HUES64 (cell line): Measurements from ENCODE around the gene AKT3.

Experiments
- H3K27ac ChIP-seq: 2 replicates; pipeline ENCODE4 v1.7.0; 2013; ENCODE audit warnings: low read depth, low read length, inconsistent platforms
- H3K27me3 ChIP-seq: 2 replicates; pipeline ENCODE4 v1.6.1; 2013; ENCODE audit warnings: mild to moderate bottlenecking, low read length; ENCODE audit not compliant: insufficient read depth
- H3K36me3 ChIP-seq: 2 replicates; pipeline ENCODE4 v1.6.1; 2013; ENCODE audit warnings: mild to moderate bottlenecking, low read length; ENCODE audit not compliant: insufficient read depth
- H3K4me1 ChIP-seq: 2 replicates; pipeline ENCODE4 v1.6.1; 2013; ENCODE audit warnings: mild to moderate bottlenecking, low read length, moderate library complexity; ENCODE audit not compliant: insufficient read depth
- H3K4me3 ChIP-seq: 2 replicates; pipeline ENCODE4 v1.5.1; 2013; ENCODE audit warnings: mild to moderate bottlenecking, low read length, moderate library complexity
- H3K9ac ChIP-seq: 2 replicates; pipeline ENCODE4 v1.6.1; 2013; ENCODE audit warnings: mild to moderate bottlenecking, low read depth, low read length
- H3K9me3 ChIP-seq: 2 replicates; pipeline ENCODE4 v1.6.1; 2013; ENCODE audit warnings: low read depth, low read length; ENCODE audit not compliant: insufficient read depth
- WGBS: fragments of 150-250, 120-280 bp; methylation state at CpG from one replicate; pipeline ENCODE4 v1.1.7; 2013; ENCODE audit warnings: missing lambda C conversion rate; 5-methylcytosine and 5-hydroxymethylcytosine counted together

AKT3 gene

GRCh38 chr1:243447844-243448243 is 402.2 kb downstream of the AKT3 start:
- H3K9me3 ChIP-seq, result no peaks in the 10 kb centered on the region
- no peak overlapping the region for H3K4me3 ChIP-seq
- no peaks in the 10 kb centered on the region for H3K36me3 ChIP-seq
- WGBS, result 84% methylated on average over 4 of the region's 4 CpGs
- H3K27ac ChIP-seq, result no peak overlapping the region
- H3K4me1 ChIP-seq, result 0 out of 2 replicates have a peak, but pooled peaks cover 4% of the 10 kb centered on the region
- no peaks in the 10 kb centered on the region for H3K27me3 ChIP-seq
- H3K9ac ChIP-seq, result no peak overlapping the region

- no peaks in the 10 kb centered on the region for H3K36me3 ChIP-seq
- no peaks in the 10 kb centered on the region for H3K27me3 ChIP-seq
- WGBS, result 100% methylated on average over 2 of the region's 3 CpGs
- no peaks in the 10 kb centered on the region for H3K9me3 ChIP-seq
- no peak overlapping the region for H3K27ac ChIP-seq
- H3K4me1 ChIP-seq, result 0 out of 2 replicates have a peak, but pooled peaks cover 4% of the 10 kb centered on the region
- no peak overlapping the region for H3K9ac ChIP-seq
- H3K4me3 ChIP-seq, result no peak overlapping the region
Observed at GRCh38 chr1:243447347-243447746, 402.7 kb downstream of the AKT3 start.

GRCh38 chr1:243443557-243443956 is 406.5 kb downstream of the AKT3 start:
- no peak overlapping the region for H3K27ac ChIP-seq
- peaks cover 16% of the 10 kb centered on the region for H3K4me1 ChIP-seq
- no peaks in the 10 kb centered on the region for H3K9me3 ChIP-seq
- 93% methylated on average over 4 of the region's 4 CpGs for WGBS
- no peaks in the 10 kb centered on the region for H3K27me3 ChIP-seq
- no peak overlapping the region for H3K4me3 ChIP-seq
- no peak overlapping the region for H3K9ac ChIP-seq
- no peaks in the 10 kb centered on the region for H3K36me3 ChIP-seq

- Histone ChIP-seq H3K4me3 (no peak overlapping the region), H3K9ac (no peak overlapping the region), H3K4me1 (peaks cover 13% of the 10 kb centered on the region), H3K27me3 (no peaks in the 10 kb centered on the region), H3K9me3 (no peaks in the 10 kb centered on the region), H3K36me3 (no peaks in the 10 kb centered on the region), H3K27ac (no peak overlapping the region)
Observed at GRCh38 chr1:243441601-243442000, 408.4 kb downstream of the AKT3 start.

GRCh38 chr1:243440406-243440805 is 409.6 kb downstream of the AKT3 start:
- no peak overlapping the region for H3K4me3 ChIP-seq
- no peaks in the 10 kb centered on the region for H3K27me3 ChIP-seq
- H3K4me1 ChIP-seq, result peaks cover 13% of the 10 kb centered on the region
- H3K9me3 ChIP-seq, result no peaks in the 10 kb centered on the region
- H3K27ac ChIP-seq, result no peak overlapping the region
- H3K9ac ChIP-seq, result no peak overlapping the region
- no peaks in the 10 kb centered on the region for H3K36me3 ChIP-seq
- 85% methylated on average over 2 of the region's 2 CpGs for WGBS

GRCh38 chr1:243438815-243439214 is 411.2 kb downstream of the AKT3 start:
- no peak overlapping the region for H3K4me3 ChIP-seq
- H3K27me3 ChIP-seq, result no peaks in the 10 kb centered on the region
- no peak overlapping the region for H3K9ac ChIP-seq
- 96% methylated on average over 2 of the region's 2 CpGs for WGBS
- no peaks in the 10 kb centered on the region for H3K9me3 ChIP-seq
- peaks cover 13% of the 10 kb centered on the region for H3K4me1 ChIP-seq
- no peaks in the 10 kb centered on the region for H3K36me3 ChIP-seq
- no peak overlapping the region for H3K27ac ChIP-seq
